Measurements from ENCODE around the gene GALNT18.

GALNT18 gene

DNA sequence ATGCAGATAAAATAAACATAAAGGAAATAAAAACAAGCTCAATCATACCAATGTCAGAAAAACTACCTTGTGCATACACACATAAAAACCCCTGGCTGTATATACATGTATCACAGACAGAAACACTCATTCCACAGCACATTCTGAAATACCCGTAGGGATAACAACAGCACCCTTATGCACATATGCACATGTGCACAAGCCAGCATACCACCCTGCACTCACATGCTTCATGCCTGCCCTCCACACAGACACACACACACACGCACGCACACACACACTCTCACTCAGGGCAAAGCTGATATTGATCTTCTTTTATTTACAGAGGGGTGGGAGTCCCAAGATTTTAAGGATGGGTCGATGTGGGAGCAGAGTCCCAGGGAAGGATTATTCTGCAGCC is 360.9 kb downstream of the GALNT18 start:
- no peak for ATAC-seq

DNA sequence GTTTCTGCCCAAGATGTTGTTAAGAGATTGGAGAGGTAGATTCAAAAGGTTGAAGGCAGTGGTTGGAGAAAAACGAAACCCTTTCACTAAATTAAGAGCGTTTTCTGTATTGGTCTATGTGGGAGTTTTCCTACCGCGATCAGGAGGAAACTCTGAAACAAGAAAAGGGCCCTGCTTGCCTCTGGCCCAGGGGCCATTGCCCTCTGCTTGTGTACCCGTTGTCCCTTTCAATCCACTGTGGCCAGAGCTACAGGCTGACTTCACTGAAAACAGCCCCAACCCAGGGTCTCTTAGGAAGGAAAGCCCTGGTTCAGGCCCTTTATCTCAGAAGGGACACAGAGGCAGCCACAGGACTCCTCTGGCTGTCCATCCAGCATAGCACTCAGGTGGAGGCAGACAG is 367.8 kb downstream of the GALNT18 start:
- no peak for ATAC-seq

DNA sequence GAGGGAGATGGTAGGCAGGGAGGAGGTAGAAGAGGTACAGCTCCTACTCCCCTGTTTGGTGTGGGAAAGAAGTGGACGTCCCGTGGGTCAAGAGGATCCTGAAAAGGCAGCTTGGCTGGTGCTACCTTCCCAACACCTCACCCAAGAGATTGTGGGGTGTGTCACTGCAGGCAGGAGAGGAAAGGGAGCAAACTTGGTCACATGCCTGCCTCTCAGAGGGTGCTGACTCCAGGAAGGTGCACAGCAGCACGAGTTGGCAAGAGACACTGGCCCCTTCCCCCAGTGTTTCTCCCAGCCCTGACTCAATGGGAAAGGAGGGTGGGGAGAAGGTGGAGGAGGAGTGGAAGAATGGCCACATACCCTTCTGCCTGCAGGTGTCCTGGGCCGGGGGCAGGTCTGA is 368.3 kb downstream of the GALNT18 start:
- no peak for ATAC-seq

DNA sequence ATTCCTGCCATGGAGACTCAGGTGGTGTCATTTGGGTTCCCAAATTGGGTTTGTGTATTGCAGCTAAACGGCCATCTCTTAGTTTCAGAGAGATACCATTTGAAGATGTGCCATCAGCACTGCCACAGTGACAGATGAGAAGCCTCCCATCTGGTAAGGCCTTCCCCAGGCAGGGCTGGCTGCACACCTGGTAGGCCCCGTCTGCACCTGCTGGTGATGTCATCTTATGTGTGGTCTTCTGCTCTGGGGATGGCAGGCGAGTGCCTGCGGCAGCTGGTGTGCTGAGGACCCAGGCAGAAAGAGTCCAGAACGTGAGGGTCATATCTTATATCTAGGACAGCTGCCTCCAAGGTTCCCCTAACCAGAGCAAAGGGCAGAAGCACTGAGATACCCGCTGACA is 369.4 kb downstream of the GALNT18 start:
- no peak for ATAC-seq

DNA sequence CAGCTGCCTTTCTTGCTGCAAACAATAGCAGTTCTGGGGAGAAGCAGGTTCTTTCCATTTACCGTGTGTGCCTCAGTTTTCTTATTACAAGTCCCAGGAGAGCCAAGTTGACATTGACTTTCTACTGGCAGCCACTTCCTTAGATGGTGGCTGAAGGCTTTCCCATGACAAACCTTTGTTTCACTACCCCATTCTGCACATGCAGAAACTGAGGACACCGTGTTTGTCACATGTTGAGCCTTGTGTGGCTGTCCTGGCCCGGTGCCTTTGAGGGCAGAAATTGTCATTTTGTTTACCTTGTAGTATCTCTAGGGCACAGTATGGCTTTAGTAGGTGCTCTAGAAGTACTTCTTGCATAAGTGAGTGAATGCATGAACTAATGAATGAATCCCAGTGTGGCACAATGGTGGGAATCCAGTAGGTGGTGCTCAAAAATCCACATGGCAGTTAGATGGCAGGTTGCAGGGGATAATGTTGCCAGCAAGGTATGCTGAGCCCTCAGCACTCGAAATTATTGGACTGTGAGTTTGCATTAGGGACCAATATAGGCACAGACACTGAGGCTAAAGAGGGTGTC is 370.3 kb downstream of the GALNT18 start:
- no peak for ATAC-seq

DNA sequence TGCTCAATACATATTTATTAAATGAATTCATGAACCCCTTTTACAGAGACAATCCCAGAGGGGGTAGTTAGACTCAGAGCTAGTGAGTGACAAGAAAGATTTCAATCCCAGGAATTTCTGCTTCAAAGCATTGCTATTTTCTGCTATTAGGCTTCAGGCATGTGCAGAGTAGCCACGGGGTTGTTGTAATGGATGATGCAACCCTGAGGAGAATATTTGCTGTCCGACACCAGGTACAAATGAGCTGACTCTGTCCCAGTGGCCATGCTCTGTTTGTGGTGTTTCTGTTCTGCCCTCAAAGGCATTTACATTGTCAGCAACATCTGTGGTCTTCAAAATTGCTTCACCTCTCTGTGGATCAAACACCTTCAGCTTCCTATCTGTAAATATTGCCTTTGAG is 371.3 kb downstream of the GALNT18 start:
- no peak for ATAC-seq

DNA sequence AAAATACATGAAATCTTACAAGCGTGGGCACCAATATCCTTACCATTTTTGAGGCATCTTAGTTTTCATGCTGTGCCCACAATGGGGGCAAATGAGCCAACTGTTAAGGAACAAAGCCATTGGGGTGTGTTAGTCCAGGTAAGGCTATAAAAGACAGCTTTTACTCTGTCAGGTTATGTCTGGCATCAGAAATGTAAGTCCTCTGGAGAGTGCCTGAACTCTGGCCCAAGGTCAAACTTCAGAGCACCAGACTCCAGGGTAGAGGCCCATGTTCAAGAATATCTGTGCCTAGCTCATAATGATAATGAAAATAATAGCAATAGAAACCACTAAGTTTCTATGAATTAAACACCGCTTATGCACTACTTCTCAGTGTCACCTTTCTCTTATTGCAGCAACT is 374.2 kb downstream of the GALNT18 start:
- no peak for ATAC-seq

DNA sequence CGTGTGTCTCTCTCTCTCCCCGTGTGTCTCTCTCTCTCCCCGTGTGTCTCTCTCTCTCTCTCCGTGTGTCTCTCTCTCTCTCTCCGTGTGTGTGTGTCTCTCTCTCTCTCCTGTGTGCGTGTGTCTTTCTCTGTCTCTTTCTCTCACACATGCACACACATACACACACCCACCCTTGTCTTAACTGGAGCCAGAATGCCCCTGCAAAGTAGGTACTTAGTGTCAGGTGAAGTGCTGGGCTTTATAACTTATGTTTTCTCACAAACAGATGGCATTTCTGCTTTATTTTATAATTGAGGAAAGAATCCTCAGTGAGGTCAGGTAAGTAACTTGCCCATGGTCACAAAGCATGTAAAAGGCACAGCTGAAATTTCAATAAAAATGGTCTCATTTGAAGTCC is 374.7 kb downstream of the GALNT18 start:
- ATAC-seq = no peak

DNA sequence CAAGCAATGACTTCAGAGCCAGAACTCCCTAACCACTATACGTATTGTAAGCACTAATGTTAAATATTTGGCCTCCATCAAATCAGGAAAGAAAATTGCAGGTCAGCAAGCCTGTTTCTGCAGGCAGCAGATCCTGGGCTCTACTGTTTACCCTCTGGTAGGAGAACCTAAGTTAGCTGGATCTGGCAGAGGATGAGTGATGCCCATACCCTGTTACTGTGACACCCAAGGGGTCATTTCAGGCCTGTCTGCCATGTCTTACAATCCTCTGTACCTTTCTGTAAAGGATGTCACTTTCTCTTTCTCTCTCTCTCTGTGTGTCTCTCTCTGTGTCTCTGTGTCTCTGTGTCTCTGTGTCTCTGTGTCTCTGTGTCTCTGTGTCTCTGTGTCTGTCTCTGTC is 375.6 kb downstream of the GALNT18 start:
- ATAC-seq = no peak

DNA sequence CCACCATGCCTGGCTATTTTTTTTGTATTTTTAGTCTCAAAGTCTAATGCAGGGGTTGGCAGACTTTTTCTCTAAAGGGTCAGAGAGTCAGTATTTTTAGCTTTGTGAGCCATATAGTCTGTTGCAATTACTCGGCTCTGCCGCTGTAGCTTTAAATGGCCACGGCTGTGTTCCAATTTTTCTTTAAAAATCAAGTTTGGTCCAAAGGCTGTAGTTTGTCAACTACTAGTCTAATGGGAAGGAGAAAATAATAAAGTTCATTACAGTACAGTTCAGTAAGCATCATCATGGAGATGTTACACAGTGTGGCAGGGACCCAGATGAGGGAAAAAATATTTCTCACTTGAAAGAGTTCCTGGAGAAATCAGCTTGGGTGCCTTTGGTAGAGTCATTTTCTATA is 376.4 kb downstream of the GALNT18 start:
- no peak for ATAC-seq

DNA sequence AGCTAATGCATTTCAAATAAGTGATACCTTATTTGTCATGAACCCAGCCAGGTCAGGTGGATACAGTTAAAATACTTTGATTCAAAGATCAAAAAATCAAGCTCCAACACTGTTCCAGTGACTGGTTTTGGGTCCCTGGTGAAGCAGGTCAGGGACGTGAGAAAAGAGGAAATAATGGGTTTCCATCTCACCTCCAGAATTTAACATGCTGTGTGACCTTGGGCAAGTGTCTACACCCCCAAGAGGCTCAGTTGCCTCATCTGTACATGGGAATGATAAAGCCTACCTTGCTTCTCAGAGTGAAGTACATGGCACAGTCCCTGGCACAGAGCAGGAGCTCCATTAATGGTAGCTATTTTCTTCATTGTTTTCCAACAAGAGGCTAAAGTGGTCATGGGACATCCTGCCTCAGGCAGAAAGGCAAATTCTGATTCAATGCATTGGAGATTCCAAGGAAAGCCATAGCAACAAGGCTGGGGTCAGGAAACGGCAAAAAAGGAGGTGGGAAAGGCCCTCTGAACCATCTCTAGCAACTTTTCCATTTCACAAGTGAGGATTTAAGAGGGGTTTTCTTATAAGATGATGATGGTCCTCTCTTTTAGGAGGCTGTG is 377.2 kb downstream of the GALNT18 start:
- ATAC-seq = no peak

DNA sequence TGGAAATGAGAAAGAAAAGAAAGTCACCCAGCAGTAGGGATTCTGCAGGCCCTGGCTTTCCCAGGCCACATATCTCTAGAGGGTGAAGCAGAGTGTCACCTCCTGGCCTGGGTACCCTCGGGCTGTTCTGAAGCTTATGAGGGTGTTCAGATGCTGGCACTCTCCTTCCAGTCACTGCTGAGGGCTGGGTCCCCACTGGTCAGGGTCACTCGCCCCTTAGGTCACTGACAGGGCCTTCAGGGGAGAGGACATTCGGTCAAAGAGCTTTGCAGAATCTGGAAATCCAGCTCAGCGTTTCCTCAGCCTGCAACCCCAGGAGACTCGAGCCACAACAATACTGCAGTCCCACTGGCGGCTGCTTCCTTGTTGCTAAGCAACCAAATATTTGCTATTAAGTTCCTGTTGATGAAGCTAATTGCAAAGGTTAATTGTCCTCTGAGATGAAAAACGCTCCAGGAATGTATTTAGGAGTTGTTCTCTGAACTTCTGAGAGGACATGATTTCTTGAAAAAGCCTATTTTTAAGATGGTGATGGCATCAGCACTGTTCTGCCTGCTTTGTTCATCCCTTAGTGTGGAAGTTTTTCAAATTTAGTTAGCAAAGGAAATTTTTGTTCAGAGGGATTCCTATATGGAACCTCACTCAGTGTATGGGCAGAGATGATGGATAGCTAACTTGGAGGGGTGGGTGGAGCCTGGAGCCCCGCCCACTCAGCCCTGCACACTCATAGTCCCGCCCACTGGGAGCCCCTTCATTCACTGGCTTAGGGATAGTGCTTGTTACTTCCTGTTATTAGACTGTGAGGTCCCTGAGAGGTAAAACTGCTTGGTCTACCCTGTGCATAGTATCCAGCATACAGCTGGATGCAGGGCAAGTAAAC is 378.0 kb downstream of the GALNT18 start:
- peak; percentile 58 to 77 for ATAC-seq

DNA sequence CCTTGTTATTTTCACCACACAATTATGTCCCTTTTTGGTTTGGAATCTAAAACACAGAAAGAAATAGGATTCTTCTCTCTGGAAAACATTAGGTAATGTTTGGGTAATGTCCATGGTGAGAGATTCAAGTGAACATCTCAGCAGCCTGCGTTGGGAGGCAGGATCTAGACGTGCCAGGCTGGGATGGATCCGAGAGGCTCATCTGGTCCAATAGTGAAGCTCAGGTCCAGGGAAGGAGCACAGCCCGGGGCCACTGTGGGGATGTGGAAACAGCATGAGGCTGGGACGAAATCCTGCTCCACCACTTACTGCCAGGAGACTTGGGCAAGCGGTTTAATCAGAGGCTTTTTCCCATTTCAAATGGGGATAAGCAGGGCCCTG is 378.6 kb downstream of the GALNT18 start:
- ATAC-seq = no peak

DNA sequence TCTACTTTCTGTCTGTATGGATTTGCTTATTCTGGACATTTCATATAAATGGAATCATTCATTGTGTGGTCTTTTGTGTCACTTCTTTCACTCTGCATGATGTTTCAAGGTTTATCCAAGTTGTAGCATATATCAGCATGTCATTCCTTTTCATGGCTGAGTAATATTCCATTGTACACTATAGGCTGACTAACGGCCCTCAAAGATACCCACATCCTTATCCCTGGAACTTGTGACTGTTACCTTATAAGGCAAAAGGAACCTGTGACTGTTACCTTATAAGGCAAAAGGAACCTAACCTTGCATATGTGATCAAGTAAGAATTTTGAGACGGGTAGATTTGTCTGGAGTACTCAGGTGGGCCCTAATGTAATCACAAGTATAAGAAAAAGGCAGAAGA is 380.5 kb downstream of the GALNT18 start:
- ATAC-seq = no peak

DNA sequence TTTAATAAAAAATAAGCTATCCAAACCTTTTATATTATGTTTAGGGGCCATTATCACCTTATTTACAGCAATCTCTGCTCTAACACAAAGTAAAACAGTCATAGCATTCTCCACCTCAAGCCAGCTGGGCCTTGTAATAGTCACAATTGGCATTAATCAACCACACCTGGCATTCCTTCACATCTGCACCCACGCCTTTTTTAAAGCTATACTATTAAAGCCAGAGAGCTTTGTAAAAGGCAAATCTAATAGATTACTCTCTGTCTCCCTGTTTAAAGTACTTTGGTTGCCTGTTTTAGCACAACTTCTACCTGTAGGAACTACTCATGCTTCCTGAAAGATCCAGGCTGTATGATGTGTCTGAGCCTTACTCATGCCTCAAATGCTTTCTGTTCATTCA is 381.8 kb downstream of the GALNT18 start:
- no peak for ATAC-seq

DNA sequence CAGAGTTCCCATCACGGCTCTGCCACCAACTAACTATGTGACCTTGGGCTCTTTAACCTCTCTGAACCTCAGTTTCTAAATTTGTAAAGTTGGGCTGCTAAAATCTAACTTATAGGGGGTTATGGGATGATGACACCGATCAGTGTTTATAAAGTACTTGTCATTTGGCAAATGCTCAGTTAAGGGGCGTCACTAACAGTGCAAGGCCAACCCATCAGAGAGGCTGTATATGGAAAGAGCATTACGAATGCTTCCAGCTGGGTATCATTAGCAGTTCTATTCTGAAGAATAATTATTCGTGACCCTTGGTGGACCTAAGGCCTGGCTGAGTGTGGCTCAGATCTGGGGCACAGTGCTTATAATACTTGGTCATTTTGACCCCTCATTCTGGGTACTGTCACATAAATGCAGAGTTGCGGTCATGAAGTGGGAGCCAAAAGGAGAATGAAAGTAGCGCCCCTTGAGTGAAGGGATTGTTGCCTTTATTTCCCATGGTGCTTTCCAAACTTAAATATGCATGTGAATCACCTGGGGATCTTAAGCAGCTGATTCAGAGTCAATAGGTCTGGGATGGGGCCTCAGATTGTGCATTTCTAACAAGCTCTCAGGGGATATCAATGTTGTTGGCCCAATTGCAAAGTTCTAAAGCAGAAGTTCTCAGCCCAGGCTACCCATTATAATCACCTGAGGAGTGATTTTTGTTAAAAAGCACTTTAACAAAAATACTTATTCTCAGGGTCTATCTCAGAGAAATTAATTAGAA is 384.6 kb downstream of the GALNT18 start:
- no peak for ATAC-seq

DNA sequence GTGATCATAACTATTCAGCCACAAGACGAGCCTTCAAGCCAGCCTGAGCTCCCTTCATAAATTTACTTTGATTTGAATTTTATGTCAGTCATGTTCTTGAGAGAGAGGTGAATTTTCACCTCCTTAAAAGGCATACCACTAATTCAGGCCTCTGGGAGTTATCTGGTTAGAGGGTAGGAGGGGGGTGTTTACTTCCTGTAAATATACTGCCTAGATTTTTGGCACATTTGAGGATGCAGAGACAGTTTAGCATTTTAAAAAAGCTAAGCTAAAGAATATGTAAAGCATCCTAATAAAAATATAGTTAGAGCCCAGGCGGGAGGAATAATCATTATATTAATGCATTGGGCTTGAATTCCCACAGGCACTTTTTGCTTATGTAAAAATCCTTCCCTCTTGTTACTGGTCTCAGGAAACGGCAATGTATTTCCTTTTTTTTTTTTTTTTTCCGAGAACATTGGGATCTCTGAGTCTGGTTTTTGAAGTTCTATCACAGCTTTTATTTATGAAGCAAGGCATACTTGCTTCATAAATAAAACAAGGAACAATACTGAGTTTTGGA is 385.2 kb downstream of the GALNT18 start:
- no peak for ATAC-seq

DNA sequence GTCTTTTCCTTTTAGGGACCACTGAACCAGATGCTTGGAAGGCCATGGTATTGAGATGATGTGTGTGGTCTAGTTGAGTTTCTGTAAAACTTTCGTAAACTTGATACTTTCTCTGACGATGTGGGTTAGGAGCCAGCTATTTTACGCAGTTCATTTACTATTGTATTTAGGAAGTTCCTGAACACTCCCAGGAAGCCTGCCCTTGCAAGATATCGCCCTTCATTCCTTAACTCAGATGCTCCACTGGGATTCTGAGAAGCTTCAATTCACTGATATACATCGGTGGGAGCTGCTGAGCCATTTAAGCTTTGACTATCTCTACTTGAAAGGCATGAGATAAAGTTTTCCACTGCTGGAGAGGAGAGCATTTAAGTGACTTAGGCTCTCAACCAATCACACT is 390.0 kb downstream of the GALNT18 start:
- no peak for ATAC-seq

DNA sequence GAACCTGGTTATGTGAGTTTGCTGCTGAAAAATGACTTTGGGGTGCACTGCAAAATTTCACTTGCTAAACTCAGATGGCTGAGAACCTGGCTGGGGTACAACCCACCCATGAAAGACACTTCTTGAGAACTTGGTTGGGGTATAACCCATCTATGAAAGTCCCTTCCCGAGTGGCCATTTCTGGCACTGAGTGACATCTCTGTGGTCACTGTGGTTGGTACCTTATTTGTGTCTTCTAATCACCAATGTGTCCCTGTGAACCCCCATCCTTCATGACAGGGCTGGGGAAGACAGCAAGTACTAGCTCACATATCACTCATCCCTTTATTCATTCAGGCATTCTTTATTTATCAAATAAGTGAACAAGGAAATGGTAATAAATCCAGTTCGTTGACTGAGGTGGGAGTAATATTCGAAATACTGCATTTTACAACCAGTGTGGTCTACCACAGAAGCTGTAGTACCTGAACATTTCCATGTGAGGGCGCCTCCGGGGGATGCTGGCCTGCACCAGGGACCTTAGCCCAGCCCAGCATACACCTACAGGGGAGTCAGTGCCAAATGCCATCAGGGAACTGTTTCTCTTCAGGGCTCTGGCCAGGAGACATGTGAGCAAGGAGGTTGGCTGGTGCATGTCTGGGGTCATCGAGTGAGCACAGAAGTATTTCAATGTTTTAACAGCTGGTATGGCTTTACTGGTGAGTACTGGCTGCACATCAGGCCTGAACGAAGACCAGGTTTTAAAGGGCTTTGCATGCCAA is 390.8 kb downstream of the GALNT18 start:
- ATAC-seq = no peak

DNA sequence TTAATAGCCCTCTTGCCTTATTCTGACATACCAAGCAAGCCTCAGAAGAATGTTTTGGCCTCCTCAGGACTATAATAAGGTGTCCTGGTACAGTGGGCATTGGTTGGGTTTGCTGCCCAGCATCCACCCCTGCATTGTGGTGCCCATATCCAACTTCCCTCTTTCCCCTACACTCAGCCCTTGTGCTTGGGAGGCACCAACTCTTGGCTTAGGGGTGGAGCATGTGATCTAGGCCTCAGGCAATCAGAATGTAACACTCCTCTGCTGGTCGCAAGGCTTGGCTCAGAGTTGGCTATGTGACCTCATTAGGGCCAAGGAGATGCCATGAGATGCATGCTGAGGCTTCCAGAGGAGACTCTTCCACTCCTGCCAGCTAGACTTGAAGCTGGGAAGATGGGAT is 391.7 kb downstream of the GALNT18 start:
- no peak for ATAC-seq

DNA sequence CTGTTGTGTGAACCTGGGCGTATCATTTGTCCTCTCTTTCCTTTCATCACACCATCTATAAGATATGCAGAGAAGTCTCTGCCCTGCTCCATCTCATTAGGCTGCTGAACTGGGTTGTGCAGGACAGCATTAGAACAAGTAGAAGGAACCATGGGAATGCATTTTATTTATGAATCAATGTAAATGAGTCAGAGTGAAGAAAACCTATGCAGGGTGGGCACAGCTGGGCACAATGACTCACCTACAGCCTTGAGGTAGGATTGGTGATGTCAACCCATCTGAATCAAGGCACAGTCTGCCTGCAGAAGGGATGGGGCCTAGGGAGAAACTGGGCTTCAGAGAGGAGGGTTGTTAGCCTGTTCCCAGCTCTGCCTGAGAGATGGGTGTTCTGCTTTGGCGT is 392.2 kb downstream of the GALNT18 start:
- ATAC-seq = no peak
